GM19468 (cell line): ENCODE measurements around the gene DCAF17.
"Not testable (repeated sequence)": the region's sequence is repeated elsewhere in the genome, so short reads cannot be mapped to it uniquely, and the experiment has no call there.

Experiments
- ATAC-seq: cut with Tn5 transposase; IDR thresholded peaks from one replicate; pipeline ENCODE4 v1.9.1; 2021; ENCODE audit warnings: mild to moderate bottlenecking, moderate library complexity, moderate number of reproducible peaks; ENCODE audit not compliant: unreplicated experiment; ENCODE audit errors: extremely low read depth

The DCAF17 gene

DNA sequence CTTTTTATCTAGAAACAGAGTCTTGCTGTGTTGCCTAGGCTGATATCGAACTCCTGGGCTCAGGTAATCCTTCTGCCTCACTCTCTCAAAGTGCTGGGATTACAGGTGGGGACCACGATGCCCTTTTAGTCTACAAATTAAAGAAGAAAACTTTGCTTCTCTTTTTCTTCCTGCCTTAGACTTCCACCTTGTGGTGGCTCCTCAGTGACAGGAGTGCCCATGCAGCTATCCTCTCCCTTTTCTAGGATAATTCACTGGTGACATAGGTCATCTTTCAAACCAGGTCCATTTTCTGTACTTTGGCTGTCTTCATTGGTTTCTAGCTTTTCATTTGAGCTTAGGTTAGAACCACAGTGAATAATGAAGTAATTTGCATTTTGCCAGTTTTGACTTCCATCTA is 13.6 kb downstream of the DCAF17 start:
- ATAC-seq = no peak

DNA sequence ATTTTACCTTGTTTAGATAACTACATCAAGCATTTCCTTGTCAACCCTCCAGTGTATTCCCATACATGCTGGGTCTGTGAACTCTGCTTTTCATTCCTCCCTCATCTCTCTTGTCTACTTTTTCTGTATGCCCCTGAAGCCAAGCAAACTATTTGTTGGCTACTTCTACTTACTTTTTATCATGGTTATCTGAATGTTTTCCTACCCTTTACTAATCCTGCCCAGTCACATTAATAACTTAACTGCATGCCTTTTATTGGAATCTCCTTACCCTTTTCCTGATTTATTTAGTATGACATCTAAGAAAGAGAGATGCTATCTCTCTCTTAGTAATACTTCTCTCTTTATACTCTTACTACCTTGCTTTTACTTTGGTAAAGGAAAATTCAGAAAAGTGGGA is 17.0 kb downstream of the DCAF17 start:
- no peak for ATAC-seq

DNA sequence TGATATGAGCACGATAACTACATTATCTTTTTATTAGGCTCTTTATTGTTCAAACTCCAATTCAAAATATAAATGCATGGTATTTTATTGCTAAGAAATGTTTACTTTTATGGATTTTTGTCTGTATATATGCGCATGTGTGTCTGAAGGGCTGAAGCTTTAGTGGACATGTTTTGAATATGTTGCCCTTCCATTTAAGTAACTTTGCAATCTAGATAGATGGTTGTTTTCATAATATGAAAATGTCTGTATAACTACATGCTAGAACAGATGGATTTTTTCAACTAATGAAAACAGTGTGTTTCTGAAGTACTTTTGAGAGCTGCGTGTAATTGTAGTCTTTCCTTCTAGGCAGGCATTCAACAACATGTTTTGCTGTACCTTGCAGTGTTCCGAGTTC is 18.7 kb downstream of the DCAF17 start:
- no peak for ATAC-seq

DNA sequence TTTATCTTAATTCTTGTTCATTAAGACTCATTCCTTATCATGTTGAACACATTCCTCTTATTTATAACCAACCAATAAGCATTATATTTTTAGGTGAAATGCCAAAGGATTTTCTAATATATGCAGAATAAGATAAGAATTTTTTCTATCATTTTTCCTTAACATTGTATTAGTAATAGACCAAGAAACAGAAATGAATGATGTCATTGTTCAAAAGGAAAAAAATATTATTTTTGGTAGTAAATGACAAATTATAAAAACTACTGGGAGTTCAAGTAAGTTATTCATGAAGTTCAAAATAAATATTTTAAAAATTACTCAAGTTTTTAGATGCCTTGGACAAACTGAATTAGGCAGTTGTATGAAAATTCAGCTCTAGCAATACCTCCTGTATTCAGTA is 25.5 kb downstream of the DCAF17 start:
- ATAC-seq = no peak

DNA sequence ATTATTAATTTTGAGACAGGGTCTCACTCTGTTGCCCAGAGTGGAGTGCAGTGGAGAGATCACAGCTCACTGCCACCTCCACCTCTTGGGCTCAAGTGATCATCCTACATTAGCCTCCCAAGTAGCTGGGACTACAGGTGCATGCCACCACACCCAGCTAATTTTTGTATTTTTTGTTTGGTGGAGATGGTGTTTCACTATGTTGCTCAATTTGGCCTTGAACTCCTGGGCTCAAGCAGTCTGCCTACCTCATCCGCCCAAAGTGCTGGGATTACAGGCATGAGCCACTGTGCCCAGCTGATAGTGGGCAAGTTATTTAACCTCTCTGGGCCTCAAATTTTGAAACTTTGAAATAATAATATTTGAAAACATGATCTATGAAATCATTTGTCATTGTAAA is 26.5 kb downstream of the DCAF17 start:
- ATAC-seq = no peak

DNA sequence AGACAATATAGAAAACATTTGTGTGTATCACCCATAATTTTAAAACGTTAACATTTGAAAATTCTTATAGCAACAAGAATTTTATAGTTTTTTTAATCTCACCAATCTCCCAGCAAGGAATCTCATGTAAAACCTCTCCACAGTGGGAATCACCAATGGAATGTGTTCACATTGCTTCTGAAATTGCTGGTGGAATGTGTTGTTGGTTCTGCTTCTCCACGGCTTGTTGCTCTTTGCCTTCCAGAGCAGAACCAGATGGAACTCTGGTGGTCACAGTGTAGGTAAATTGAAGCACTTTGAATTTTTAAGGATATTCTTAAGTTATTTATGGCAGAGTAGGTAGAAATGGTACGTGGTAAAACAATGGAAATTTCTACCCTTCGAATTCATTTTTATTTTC is 35.1 kb downstream of the DCAF17 start:
- ATAC-seq = no peak

DNA sequence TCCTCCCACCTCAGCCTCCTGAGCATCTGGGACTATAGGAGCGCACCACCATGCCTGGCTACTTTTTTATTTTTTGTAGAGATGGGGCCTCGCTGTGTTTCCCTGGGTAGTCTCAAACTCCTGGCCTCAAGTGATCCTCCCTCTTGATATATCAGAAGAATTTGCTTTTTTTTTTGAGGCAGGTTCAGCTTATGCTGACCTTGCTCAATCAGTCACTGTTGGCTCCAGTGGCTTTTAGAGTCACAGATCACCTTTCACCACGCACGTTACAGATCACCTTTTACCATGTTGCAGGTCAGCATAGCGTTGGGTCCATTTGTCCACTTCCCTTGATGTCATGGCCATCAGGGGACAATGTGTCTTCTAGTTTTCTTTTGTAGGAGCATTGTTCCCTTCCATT is 36.1 kb downstream of the DCAF17 start:
- ATAC-seq = no peak

DNA sequence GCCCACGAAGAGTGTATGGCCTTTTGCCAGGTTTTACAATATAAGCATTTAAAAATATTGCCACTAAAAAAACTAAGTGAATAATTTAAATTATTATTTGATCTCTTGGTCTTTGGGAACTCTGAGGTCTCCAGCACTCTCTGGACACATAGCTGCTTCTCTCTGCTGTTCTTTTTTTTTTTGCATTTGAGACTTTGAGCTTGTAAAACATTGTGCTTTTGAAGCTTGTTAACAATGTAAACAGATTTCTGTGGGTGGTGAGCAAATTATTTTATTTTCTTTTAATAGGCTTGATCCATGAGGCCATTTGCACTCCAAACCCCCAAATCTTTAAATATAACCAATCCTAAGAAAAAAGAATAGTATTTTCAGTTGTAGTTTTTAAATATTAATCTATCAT is 42.0 kb downstream of the DCAF17 start:
- no peak for ATAC-seq

DNA sequence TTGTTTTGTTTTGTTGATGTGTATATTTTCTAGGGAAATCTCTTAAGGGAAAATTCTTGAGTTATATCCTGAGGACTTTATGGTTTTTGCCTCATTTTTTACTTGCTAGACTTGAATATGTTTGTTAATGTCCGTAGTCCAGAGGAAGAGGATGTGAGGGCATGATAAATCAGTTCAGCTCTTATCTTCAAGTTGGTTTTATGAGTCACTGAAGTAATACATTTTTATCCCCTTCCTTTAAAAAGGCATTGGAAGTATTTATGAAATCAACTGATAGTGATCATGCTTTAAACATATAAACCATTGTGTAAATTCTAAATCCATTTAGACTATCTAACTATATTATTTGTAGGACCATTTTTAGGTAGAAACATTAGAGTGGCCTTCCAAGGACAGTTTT is 44.3 kb downstream of the DCAF17 start:
- no peak for ATAC-seq

DNA sequence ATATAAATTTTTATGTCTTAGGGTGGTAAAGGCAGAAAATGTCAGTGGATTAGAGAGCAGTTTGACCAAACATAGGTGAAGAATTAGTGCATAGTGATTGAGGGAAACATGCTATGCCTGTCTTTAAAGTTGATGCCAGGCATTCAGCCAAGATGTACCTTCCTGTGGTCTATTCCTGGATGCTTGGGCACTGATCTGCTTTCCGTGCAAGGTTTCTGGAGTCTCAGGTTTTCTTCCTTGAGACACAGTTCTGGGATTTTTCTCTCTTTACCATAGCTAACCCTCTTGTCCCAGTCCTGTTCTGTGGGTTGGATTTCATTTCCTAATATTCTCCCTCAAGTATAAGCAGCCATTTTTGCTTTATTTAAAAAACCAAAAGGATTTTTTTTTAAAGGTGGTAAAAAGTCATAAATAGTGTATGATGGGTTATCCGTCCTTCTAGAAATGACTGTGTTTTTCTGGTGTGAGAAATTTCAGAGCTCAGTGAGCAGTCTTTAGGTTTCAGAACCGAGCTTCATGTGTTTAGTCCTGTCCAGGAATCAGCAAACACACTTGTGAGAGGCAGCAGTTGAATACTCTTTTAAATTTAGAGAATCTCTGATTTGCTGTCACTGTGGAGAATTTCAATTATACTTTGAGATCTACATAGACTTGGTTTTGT is 45.3 kb downstream of the DCAF17 start:
- no peak for ATAC-seq

DNA sequence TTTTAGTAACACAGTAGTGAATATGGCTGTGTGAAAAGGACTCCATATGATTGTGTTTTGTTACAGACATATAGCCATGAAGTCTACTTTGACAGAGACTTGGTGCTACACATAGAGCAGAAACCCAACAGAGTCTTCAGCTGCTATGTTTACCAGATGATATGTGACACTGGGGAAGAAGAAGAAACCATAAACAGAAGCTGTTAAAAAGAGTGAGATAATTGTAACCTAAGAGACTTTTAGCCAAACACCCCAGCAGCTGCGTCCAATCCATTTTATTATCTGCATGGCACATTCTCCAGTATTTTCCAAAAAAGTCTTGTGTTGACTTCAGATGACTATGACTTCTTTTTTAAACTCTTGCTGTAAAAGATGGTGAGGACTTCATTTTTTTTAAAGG is 46.9 kb downstream of the DCAF17 start:
- no peak for ATAC-seq

DNA sequence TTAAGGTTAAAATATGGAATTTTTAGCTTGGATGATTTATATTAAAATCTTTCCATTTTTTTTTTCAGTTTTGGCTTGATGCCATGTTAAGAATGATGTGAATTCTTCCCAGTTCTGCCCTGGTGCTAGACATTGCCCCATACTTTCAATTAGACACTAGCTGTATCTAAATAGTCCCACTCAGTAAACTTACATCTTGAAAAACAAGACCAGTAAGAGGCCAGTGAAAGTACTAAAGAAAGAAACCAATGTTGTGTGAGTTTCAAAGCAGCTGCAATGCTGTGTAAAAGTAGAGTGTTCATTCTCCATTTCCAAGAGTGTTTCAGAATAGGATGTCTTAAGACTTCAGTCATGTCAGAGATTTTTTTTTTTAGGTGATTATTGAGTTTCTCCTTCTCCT is 48.3 kb downstream of the DCAF17 start:
- ATAC-seq = no peak

DNA sequence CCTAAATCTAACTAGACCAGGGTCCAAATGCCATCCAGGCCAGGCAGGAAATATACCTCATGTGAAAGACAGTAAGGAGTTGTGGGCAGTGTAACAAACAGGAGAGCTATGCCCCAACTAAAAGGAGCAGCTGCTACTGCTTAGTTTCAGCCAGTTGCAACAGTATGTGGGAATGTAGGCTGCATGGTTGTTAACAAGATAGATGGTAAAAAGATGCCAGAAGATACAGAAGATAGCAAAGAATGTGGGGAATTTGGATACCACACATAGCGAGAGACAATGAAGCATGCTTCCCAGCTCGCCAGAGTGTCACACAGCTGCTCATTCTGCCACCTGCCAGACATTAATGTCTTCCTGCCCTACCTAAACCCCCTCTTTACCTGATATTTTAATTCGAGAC is 48.9 kb downstream of the DCAF17 start:
- no peak for ATAC-seq

DNA sequence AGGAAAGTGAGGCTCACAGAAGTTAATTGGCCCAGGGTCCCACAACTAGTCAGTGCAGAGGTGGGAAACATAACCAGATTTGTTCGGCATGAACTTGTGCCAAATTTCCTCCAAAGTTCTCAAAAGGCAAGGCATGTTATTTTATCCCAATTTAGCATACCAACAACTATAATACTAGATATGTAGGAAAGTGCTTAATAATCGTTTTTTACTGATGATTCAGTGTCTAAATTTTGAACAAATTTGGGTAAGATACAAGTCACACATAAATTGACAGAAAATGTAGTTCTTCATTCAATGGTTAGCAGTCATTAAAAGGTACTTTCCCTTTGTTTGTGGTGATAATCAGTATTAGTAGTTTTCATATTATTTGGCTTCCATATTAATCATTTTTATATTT is 49.8 kb downstream of the DCAF17 start:
- ATAC-seq = no peak

DNA sequence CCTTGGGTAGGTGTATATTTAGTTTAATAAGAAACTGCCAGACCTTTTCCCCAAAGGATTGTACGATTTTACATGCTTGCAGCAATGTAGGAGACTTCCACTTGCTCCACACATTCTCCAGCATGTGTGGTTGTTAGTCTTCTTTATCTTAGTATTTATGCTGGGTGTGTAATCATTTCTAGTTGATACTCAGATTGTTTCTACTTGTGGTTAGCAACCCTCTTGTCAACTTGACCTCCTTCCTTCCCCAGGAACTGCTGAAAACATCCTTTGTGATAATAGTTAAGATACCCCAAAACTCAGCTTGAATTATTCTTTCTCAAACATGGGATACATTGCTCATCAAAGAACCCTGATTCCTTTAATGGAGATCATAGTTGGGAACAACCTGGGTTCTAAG is 51.1 kb downstream of the DCAF17 start:
- ATAC-seq = no peak

DNA sequence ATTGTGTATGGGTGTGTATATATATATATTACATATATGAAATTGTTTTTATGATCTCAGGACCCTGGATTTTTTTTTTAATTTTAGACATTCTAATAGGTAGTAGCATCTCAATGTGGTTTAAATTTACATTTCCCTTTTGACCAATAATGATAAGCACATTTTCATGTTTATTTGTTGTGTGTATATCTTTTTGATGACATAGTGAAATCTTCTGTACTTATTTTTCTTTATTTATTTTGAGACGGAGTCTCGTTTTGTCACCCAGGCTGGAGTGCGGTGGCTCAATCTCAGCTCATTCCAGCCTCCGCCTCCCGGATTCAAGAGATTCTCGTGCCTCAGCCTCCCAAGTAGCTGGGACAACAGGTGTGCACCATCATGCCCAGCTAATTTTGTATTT is 53.2 kb downstream of the DCAF17 start:
- no peak for ATAC-seq

DNA sequence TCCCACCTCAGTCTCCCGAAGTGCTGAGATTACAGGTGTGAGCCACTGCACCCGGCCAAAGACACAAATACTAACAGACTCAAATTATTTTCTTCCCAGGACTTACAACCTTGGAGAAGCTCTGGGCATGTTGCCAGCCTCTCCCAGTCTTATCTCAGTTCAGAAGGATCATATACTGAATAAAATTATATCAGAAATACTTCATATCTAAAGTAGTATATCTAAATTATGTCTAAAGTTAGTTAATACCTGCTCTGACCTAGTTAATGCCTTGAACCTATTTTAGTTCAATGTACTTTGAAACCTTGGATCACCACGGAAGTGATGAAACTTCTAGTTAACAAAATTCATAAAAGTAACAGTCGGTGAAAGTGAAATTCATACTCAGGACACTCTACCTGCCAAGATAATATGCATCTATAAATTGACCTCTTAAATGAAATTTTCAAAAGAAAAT is 53.8 kb downstream of the DCAF17 start:
- ATAC-seq = no peak

DNA sequence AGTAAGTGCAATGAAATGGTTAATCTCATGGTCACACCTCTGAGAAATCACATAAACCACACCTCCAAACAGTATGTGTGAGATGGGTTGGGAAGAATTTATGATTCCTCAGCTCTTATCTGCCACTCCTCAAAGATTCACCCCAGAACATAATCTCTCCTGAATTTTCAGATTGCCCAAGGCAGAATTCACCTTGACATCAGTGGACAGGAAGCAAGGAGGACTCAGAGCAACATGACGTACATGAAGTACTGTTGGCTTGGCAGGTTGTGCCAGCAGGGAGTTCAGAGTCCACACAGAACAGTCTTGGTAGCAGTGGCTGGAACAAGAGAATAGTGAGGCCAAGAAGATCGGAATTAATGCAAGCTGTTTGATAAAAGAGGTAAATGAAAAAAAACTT is 56.6 kb downstream of the DCAF17 start:
- ATAC-seq = no peak

DNA sequence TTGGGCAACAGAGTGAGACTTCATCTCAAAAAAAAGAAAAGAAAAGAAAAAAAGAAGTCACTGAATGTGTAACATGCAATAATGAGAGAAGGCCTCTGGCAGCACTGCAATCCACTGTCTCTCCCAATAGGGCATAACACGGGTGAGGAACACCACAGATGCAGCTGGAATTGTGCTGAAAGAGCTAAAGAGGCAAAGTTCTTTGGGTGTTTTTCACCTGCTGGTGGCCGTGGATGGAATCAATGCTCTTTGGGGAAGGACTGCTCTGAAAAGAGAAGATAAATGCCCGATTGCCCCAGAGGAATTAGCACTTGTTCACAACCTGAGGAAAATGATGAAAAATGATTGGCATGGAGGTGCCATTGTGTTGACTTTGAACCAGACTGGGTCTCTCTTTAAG is 57.3 kb downstream of the DCAF17 start:
- no peak for ATAC-seq

DNA sequence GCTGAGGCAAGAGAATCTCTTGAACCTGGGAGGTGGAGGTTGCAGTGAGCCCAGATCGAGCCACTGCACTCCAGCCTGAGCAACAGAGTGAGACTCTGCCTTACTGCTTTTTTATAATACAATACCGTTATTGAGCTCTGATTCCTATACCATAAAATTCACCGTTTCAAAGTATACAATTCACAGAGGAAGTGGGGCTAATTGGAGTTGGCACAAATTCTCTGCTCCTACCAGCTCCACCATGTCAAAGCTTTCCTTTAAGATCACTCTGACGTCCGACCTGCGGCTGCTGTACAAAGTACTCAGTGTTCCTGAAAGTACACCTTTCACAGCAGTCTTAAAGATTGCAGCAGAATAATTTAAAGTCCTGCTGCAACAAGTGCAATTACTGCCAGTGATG is 58.6 kb downstream of the DCAF17 start:
- no peak for ATAC-seq

DNA sequence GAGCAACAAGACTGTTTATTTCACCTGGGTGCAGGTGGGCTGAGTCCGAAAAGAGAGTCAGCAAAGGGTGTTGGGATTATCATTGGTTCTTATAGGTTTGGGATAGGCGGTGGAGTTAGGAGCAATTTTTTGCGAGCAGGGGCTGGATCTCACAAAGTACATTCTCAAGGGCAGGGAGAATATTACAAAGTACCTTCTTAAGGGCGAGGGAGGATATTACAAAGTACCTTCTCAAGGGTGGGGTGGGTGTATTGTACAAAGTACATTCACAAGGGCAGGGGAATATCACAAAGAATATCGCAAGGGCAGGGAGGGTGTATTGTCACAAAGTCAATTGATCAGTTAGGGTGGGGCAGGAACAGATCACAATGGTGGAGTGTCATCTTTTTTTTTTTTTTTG is 63.6 kb downstream of the DCAF17 start:
- not testable (repeated sequence) for ATAC-seq

DNA sequence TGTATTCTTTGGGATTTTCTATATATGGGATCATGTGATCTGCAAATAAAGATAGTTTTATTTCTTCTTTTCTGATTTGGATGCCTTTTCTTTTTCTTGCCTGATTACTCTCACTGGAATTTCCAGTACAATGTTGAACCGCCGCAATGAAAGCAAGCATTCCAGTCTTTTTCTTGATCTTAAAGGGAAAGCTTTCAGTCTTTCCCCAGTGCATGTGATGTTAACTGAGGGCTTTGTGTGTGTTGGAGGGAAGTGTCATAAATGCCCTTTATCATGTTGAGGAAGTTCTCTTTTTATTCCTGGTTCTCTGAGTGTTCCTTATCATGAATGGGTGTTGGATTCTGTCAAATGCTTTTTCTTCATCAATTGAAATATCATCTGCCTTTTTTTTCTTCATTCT is 71.3 kb downstream of the DCAF17 start:
- ATAC-seq = no peak
